OCI-LY1 (cell line): ENCODE results near the gene TMEM253.

Experiments used
- H2AFZ ChIP-seq: fragments of 200-600 bp; sonication (generic), shearing (Covaris generic); 2 replicates; pipeline ENCODE4 v1.6.0; 2014; ENCODE audit warnings: antibody characterized with exemption, mild to moderate bottlenecking, low read length
- H3F3A ChIP-seq: fragments of 200-600 bp; sonication (generic), shearing (Covaris generic); 2 replicates; pipeline ENCODE4 v1.6.0; 2014; ENCODE audit warnings: mild to moderate bottlenecking, antibody characterized with exemption, low read length, moderate library complexity; ENCODE audit not compliant: insufficient read depth
- H3K27ac ChIP-seq: fragments of 200-600 bp; sonication (generic); 2 replicates; pipeline ENCODE4 v1.5.1; 2014; ENCODE audit warnings: low read length, mixed run types, mild to moderate bottlenecking, low read depth; ENCODE audit not compliant: poor library complexity, severe bottlenecking
- H3K27me3 ChIP-seq: fragments of 200-600 bp; sonication (generic); 2 replicates; pipeline ENCODE4 v1.6.0; 2014; ENCODE audit warnings: antibody characterized with exemption, mild to moderate bottlenecking, low read length, moderate library complexity; ENCODE audit not compliant: insufficient read depth
- H3K36me3 ChIP-seq: fragments of 200-600 bp; sonication (generic); 2 replicates; pipeline ENCODE4 v1.6.1; 2014; ENCODE audit warnings: mild to moderate bottlenecking, antibody characterized with exemption, low read length, moderate library complexity, mixed read lengths; ENCODE audit not compliant: insufficient read depth
- H3K4me1 ChIP-seq: fragments of 200-600 bp; sonication (generic); 2 replicates; pipeline ENCODE4 v1.5.1; 2014; ENCODE audit warnings: mild to moderate bottlenecking, low read length, moderate library complexity; ENCODE audit not compliant: insufficient read depth, severe bottlenecking
- H3K4me2 ChIP-seq: fragments of 200-600 bp; sonication (generic), shearing (Covaris generic); 2 replicates; pipeline ENCODE4 v1.6.1; 2014; ENCODE audit warnings: low read length
- H3K4me3 ChIP-seq: fragments of 200-600 bp; sonication (generic); 2 replicates; pipeline ENCODE4 v1.5.1; 2014; ENCODE audit warnings: low read length, low read depth, mild to moderate bottlenecking, mixed read lengths; ENCODE audit not compliant: poor library complexity, severe bottlenecking
- H3K79me2 ChIP-seq: fragments of 200-600 bp; shearing (Covaris generic); 2 replicates; pipeline ENCODE4 v1.6.1; 2016; ENCODE audit warnings: mixed run types, low read length, mixed read lengths; ENCODE audit not compliant: insufficient read depth
- H3K9ac ChIP-seq: fragments of 200-600 bp; sonication (generic), shearing (Covaris generic); 2 replicates; pipeline ENCODE4 v1.6.1; 2014; ENCODE audit warnings: mild to moderate bottlenecking, low read length, mixed read lengths
- H3K9me2 ChIP-seq: fragments of 200-600 bp; sonication (generic), shearing (Covaris generic); 2 replicates; pipeline ENCODE4 v1.6.1; 2014; ENCODE audit warnings: low read depth, mild to moderate bottlenecking, low read length, mixed read lengths
- H3K9me3 ChIP-seq: fragments of 200-600 bp; shearing (Covaris generic); 2 replicates; pipeline ENCODE4 v1.6.1; 2014; ENCODE audit warnings: low read length, mixed read lengths
- H4K20me1 ChIP-seq: fragments of 200-600 bp; sonication (generic), shearing (Covaris generic); 2 replicates; pipeline ENCODE4 v1.6.0; 2016; ENCODE audit warnings: mild to moderate bottlenecking, low read length; ENCODE audit not compliant: insufficient read depth
- EZH2 ChIP-seq: fragments of 200-600 bp; sonication (generic), shearing (Covaris generic); IDR thresholded peaks from 2 replicates; pipeline ENCODE4 v1.8.0; 2017; ENCODE audit warnings: borderline replicate concordance, mixed run types, mild to moderate bottlenecking, antibody characterized with exemption, low read length, moderate library complexity, mixed read lengths
- TF ChIP-seq, protein P1 (sequence below): fragments of 200-600 bp; sonication (generic), shearing (Covaris generic); IDR thresholded peaks from 2 replicates; pipeline ENCODE4 v1.5.1; 2017; ENCODE audit warnings: mild to moderate bottlenecking, antibody characterized with exemption, low read length, moderate library complexity, mixed read lengths

Gene TMEM253

DNA sequence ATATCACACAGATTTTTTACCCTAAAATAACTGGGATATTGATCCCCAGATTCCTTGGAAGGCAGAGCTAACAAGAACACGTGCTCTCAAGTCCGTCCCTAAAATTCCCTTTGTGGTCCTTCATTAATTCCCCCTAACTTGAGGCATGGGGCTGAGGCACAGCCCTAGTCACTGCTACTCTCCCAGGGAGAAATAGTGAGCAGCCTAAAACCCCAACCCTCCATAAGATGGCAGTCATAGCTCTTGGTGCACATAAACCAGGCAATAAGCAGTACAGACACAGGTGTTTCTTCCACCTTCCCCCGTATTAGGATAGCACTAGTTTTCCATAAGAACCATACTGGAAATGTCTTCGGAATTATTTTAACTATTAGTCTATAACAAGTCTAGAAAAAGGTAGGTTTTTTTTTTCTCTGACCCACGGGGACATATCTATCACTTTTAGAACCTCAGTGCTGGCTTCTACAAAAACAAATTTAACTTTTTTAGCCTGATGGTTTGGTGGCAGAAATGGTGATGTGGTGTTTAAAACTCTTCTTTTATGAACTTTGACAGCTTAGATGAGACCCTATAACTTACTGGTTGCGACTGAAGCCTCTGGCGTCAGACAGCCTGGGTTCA is 33.9 kb upstream of the TMEM253 start:
- TF ChIP-seq, protein P1, sequence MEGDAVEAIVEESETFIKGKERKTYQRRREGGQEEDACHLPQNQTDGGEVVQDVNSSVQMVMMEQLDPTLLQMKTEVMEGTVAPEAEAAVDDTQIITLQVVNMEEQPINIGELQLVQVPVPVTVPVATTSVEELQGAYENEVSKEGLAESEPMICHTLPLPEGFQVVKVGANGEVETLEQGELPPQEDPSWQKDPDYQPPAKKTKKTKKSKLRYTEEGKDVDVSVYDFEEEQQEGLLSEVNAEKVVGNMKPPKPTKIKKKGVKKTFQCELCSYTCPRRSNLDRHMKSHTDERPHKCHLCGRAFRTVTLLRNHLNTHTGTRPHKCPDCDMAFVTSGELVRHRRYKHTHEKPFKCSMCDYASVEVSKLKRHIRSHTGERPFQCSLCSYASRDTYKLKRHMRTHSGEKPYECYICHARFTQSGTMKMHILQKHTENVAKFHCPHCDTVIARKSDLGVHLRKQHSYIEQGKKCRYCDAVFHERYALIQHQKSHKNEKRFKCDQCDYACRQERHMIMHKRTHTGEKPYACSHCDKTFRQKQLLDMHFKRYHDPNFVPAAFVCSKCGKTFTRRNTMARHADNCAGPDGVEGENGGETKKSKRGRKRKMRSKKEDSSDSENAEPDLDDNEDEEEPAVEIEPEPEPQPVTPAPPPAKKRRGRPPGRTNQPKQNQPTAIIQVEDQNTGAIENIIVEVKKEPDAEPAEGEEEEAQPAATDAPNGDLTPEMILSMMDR = peak; percentile 36; the same call in 1 of the 2 replicates
- no peak for TF ChIP-seq EZH2
- no peaks in the 10 kb centered on the region for H3K9me3 ChIP-seq

DNA sequence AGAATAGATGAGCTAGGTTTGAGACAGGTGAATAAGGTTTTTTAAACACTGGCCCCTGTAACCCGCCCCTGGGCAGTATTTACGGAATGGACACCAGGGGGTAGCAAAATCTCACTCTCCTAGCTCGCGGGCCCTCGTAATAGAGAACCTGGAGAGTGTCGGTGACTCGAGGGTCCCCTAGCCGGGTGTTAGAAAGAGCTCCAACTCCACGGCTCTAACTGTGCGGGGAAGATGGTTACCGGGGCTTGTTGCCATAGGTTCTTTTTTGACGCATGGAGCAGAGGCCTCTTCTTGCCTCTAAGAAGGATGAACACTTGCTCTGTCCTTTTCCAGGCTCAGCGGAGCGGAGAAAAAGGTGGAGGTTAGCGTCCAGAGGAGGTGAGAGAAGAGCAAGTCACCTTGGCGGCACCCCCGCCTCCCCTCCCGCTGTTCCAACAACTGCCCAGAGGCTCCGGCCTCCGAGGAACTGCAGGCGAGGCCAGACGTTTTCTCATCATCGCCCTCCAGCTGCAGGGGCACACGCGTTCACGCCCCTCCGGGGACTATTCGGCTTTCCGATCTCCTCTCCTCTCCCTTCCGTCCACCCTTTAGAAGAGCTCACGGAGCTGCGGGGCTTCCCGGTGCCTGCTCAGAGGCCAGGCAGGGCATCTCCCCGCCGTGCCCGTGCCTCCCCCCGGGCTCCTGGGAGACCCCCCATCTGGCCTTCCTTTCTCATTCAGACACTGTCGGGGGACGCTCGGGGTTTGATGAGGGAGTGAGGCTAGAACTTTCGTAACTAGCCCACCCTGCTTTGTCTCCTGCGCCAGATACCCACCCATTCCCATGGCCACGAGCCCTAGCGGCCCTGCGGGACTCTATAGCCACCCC is 32.1 kb upstream of the TMEM253 start:
- no peak overlapping the region for H3K27ac ChIP-seq
- H3F3A ChIP-seq = no peaks in the 10 kb centered on the region
- H3K4me2 ChIP-seq = peak overlapping the region; percentile 78; the same call in 1 of the 2 replicates
- H3K9me3 ChIP-seq = no peaks in the 10 kb centered on the region
- H3K79me2 ChIP-seq = no peaks in the 10 kb centered on the region
- H3K27me3 ChIP-seq = peaks cover 10% of the 10 kb centered on the region
- H3K9ac ChIP-seq = no peak overlapping the region
- H4K20me1 ChIP-seq = no peaks in the 10 kb centered on the region
- no peak overlapping the region for H2AFZ ChIP-seq
- H3K9me2 ChIP-seq = no peaks in the 10 kb centered on the region
- no peaks in the 10 kb centered on the region for H3K36me3 ChIP-seq
- no peak overlapping the region for H3K4me3 ChIP-seq
- no peak; the same call in 1 of the 2 replicates for TF ChIP-seq EZH2
- TF ChIP-seq, protein P1 = peak; percentile 48
- H3K4me1 ChIP-seq = peaks cover 22% of the 10 kb centered on the region

More for the DNA sequence above, 33.9 kb upstream of the TMEM253 start:
- Histone ChIP-seq H3K79me2 (no peaks in the 10 kb centered on the region), H3K36me3 (no peaks in the 10 kb centered on the region), H3K27ac (no peak overlapping the region), H3K4me2 (no peak overlapping the region), H3K27me3 (peaks cover 10% of the 10 kb centered on the region), H3K4me1 (peaks cover 22% of the 10 kb centered on the region), H3F3A (no peaks in the 10 kb centered on the region), H2AFZ (no peak overlapping the region), H3K4me3 (no peak overlapping the region), H3K9ac (no peak overlapping the region), H4K20me1 (no peaks in the 10 kb centered on the region), H3K9me2 (no peaks in the 10 kb centered on the region)

DNA sequence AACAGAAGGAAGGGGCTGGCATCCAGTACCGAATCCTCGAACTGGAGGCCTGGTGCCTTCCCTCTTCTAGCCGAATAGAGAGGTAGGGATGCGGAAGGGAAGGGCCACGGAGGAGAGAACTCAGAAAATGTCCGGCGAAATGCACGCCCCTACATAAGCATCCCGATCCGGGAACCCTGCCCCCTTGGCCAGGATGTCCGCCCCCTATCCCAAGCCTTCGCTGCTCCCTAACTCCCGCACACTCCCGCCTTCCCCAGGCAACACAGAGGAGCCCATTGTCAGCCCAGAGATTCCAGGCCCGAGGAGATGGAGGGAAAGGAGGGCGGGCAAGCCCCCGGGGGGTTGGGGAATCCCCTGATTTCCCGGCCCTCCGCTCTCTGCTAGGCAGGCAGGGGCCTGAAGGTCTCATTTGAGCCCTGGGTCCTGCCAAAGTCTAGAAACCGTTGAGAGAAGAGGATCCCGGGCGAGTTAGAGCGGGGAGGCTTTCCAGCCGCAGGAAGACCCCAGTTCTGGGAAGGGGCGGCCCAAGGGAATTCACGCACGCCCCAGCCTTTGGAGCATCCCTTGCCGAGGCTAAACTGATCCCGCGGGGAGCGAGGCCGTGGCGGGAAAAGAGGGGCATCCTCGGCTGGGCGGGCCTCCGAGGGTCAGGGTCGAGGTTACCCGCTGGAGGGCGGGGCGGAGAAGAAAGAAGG is 31.3 kb upstream of the TMEM253 start:
- Histone ChIP-seq H3K36me3 (no peaks in the 10 kb centered on the region), H3F3A (no peaks in the 10 kb centered on the region), H3K79me2 (no peaks in the 10 kb centered on the region), H3K4me2 (peak overlapping the region; percentile 78; the same call in 1 of the 2 replicates), H3K4me1 (peaks cover 22% of the 10 kb centered on the region), H2AFZ (no peak overlapping the region), H3K9me2 (no peaks in the 10 kb centered on the region), H3K27ac (no peak overlapping the region), H3K9ac (no peak overlapping the region), H3K4me3 (peak overlapping the region; percentile 55), H3K27me3 (peaks cover 10% of the 10 kb centered on the region), H3K9me3 (no peaks in the 10 kb centered on the region), H4K20me1 (no peaks in the 10 kb centered on the region)
- TF ChIP-seq, protein P1 = no peak
- TF ChIP-seq EZH2 = no peak; the same call in 1 of the 2 replicates
